Activated CD8-positive, alpha-beta T cell treated with anti-CD3 and anti-CD28 coated beads, Interleukin-2, amount 10 ng/mL, durations not matched to agents 7 days and 5 days (primary cell): ENCODE measurements around the gene CCDC30. TPM values are rescaled to one million over a fixed set of nuclear protein-coding genes. Genes with fewer than 3 reads are reported as not detected.
"Not testable (repeated sequence)": the region's sequence is repeated elsewhere in the genome, so short reads cannot be mapped to it uniquely, and the experiment has no call there.

ENCODE experiments used
- ATAC-seq: fragments of 150-1000 bp; cut with Tn5 transposase; one replicate; pipeline ENCODE4 v1.10.0; 2021; ENCODE audit warnings: moderate library complexity
- CTCF ChIA-PET: fragments of 350-600 bp; sonication (Branson Sonifier 250); formaldehyde crosslinking; loops from one replicate; lab custom pipeline; 2021; ENCODE audit warnings: antibody characterized with exemption; lab: Charles Lee
- POLR2A ChIA-PET: fragments of 350-600 bp; sonication (Branson Sonifier 250); formaldehyde crosslinking; loops from one replicate; lab custom pipeline; 2021; ENCODE audit warnings: antibody characterized with exemption; lab: Charles Lee
- DNase-seq: peaks from one replicate; pipeline ENCODE4 v3.0.0-alpha.2; 2020
- H3K27ac Mint-ChIP-seq: one replicate; pipeline ENCODE4 v1.8.0; 2021; ENCODE audit warnings: mild to moderate bottlenecking, mixed read lengths
- H3K27me3 Mint-ChIP-seq: one replicate; pipeline ENCODE4 v1.8.0; 2021; ENCODE audit warnings: low read depth, mixed read lengths
- H3K36me3 Mint-ChIP-seq: one replicate; pipeline ENCODE4 v1.8.0; 2021; ENCODE audit warnings: low read depth, mixed read lengths
- H3K4me1 Mint-ChIP-seq: one replicate; pipeline ENCODE4 v1.8.0; 2021; ENCODE audit warnings: low read depth, mixed read lengths
- H3K4me3 Mint-ChIP-seq: one replicate; pipeline ENCODE4 v1.8.0; 2021; ENCODE audit warnings: mild to moderate bottlenecking, mixed read lengths
- H3K9me3 Mint-ChIP-seq: one replicate; pipeline ENCODE4 v1.8.0; 2022; ENCODE audit warnings: mixed read lengths; ENCODE audit not compliant: insufficient read depth
- total RNA-seq, 2 experiments: library from RNA; stranded (reverse); gene quantifications; one replicate each; pipeline ENCODE4 v1.2.3, GENCODE V29; 2021

Gene CCDC30
- total RNA-seq, 2 experiments from 2014 or later: 1.7 to 2.2 TPM

GRCh38 chr1:42613803-42614131 is 150.7 kb downstream of the CCDC30 start:
- peaks cover 4% of the 10 kb centered on the region for H3K27me3 Mint-ChIP-seq
- no peak overlapping the region for H3K27ac Mint-ChIP-seq
- no peaks in the 10 kb centered on the region for H3K4me1 Mint-ChIP-seq
- DNase-seq (no peak), ATAC-seq (no peak)
- no peaks in the 10 kb centered on the region for H3K36me3 Mint-ChIP-seq
- H3K4me3 Mint-ChIP-seq: no peak overlapping the region
- ChIA-PET CTCF (no interaction called here), POLR2A (no interaction called here)
- no peaks in the 10 kb centered on the region for H3K9me3 Mint-ChIP-seq

GRCh38 chr1:42618866-42619265 is 155.8 kb downstream of the CCDC30 start:
- no peak overlapping the region for H3K27ac Mint-ChIP-seq
- no peaks in the 10 kb centered on the region for H3K4me1 Mint-ChIP-seq
- ChIA-PET CTCF (no interaction called here), POLR2A (no interaction called here)
- peaks cover 3% of the 10 kb centered on the region for H3K27me3 Mint-ChIP-seq
- no peaks in the 10 kb centered on the region for H3K36me3 Mint-ChIP-seq
- H3K4me3 Mint-ChIP-seq: no peak overlapping the region
- no peak for DNase-seq
- no peak for ATAC-seq
- no peaks in the 10 kb centered on the region for H3K9me3 Mint-ChIP-seq

DNA sequence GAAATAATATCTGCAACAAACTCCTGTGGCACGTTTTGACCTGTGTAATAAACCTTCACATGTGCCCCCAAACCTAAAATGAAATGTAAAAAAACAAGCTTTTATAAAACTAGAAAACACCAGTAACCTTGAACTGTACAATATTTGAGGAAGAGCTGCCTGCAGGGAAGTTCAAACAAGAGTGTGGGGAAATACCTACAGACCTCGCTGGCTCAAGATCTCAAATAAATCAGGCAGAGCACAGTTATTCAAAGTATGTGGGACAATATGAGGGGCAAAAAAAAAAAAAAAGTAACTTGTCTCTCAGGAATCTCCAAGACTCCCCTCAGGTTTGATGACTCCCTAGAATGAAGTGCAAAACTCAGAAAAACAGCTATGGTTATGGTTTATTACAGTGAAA is 157.2 kb downstream of the CCDC30 start:
- no peaks in the 10 kb centered on the region for H3K9me3 Mint-ChIP-seq
- ChIA-PET CTCF (no interaction called here), POLR2A (no interaction called here)
- H3K4me3 Mint-ChIP-seq: no peak overlapping the region
- no peak for ATAC-seq
- H3K27me3 Mint-ChIP-seq: peaks cover 3% of the 10 kb centered on the region
- DNase-seq: no peak
- no peak overlapping the region for H3K27ac Mint-ChIP-seq
- no peaks in the 10 kb centered on the region for H3K4me1 Mint-ChIP-seq
- no peaks in the 10 kb centered on the region for H3K36me3 Mint-ChIP-seq

DNA sequence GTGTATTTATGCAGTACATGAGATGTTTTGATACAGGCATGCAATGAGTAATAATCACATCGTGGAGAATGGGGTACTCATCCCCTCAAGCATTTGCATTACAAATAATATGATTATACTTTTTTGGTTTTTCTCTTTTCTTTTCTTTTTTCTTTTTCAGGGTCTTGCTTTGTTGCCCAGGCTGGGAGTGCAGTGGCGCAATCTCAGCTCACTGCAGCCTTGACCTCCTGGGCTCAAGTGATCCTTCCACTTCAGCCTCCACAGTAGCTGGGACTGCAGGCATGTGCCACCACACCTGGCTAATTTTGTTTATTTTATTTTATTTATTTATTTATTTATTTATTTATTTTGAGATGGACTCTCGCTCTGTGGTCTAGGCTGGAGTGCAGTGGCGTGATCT is 158.1 kb downstream of the CCDC30 start:
- H3K9me3 Mint-ChIP-seq, H3K36me3 Mint-ChIP-seq, DNase-seq, H3K4me1 Mint-ChIP-seq, ATAC-seq, CTCF ChIA-PET, H3K4me3 Mint-ChIP-seq, H3K27ac Mint-ChIP-seq, H3K27me3 Mint-ChIP-seq, POLR2A ChIA-PET: not testable (repeated sequence)

GRCh38 chr1:42627205-42627604 is 164.1 kb downstream of the CCDC30 start:
- H3K4me1 Mint-ChIP-seq, CTCF ChIA-PET, POLR2A ChIA-PET, H3K36me3 Mint-ChIP-seq, DNase-seq, H3K4me3 Mint-ChIP-seq, H3K9me3 Mint-ChIP-seq, H3K27ac Mint-ChIP-seq, ATAC-seq, H3K27me3 Mint-ChIP-seq: not testable (repeated sequence)

- ATAC-seq (no peak), DNase-seq (no peak)
- peaks cover 5% of the 10 kb centered on the region for H3K27me3 Mint-ChIP-seq
- no peaks in the 10 kb centered on the region for H3K9me3 Mint-ChIP-seq
- ChIA-PET CTCF (interaction anchor here (0.7 kb wide), 1 partner anchor 21 kb away, joined by 3 read pairs; no protein-coding TSS in a partner anchor), POLR2A (no interaction called here)
- no peaks in the 10 kb centered on the region for H3K4me1 Mint-ChIP-seq
- H3K36me3 Mint-ChIP-seq: no peaks in the 10 kb centered on the region
- H3K4me3 Mint-ChIP-seq: no peak overlapping the region
- H3K27ac Mint-ChIP-seq: no peak overlapping the region
Measured at GRCh38 chr1:42639116-42639515, 176.0 kb downstream of the CCDC30 start.

DNA sequence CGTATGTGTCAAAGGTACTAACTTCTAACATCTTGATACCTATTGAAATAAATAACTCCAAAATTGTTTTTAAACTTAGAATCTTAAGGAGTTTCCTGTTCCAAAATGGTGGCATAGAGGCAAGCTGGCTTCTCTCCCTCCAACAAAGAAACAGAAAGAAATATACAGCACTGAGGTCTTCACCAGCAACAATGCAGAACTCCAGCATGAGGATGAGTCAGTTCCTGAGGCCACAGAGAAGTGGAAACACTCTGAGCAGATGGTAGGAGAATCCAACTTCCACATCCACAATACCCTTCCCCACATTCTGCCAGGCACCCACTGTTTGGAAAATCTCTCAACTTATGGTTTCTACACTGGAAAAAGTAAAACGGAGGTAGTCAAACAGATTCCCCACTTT is 183.0 kb downstream of the CCDC30 start:
- H3K27me3 Mint-ChIP-seq: peaks cover 3% of the 10 kb centered on the region
- H3K36me3 Mint-ChIP-seq: peaks cover 4% of the 10 kb centered on the region
- no peaks in the 10 kb centered on the region for H3K4me1 Mint-ChIP-seq
- ChIA-PET CTCF (no interaction called here), POLR2A (no interaction called here)
- peaks cover 6% of the 10 kb centered on the region for H3K9me3 Mint-ChIP-seq
- no peak for ATAC-seq
- no peak for DNase-seq
- H3K27ac Mint-ChIP-seq: no peak overlapping the region
- no peak overlapping the region for H3K4me3 Mint-ChIP-seq

GRCh38 chr1:42657201-42657600 is 194.1 kb downstream of the CCDC30 start:
- CTCF ChIA-PET: interaction anchor here (0.9 to 2.2 kb wide), 7 partner anchors 8 to 313 kb away, joined by 3 to 17 read pairs (median 3); partner anchors contain the start of gene YBX1
- POLR2A ChIA-PET: interaction anchor here (1.0 to 2.0 kb wide), 7 partner anchors 18 to 737 kb away, joined by 3 to 41 read pairs (median 6); partner anchors contain the start of genes C1orf50, P3H1 and YBX1
- Mint-ChIP-seq H3K4me3 (peak overlapping the region; percentile 88), H3K27me3 (peaks cover 2% of the 10 kb centered on the region), H3K27ac (peak overlapping the region; percentile 99), H3K36me3 (peaks cover 31% of the 10 kb centered on the region), H3K4me1 (peaks cover 41% of the 10 kb centered on the region), H3K9me3 (no peaks in the 10 kb centered on the region)
- DNase-seq (no peak), ATAC-seq (no peak)

GRCh38 chr1:42657981-42658876 is 195.1 kb downstream of the CCDC30 start, which contains the start of gene PPIH:
PPIH (plus strand) TSS chr1:42658423; CDS start chr1:42658447, 24 bp downstream.
- Mint-ChIP-seq H3K9me3 (no peaks in the 10 kb centered on the region), H3K36me3 (peaks cover 33% of the 10 kb centered on the region), H3K27me3 (no peaks in the 10 kb centered on the region), H3K4me3 (peak within 1 kb of the TSS; percentile 88), H3K4me1 (peaks cover 42% of the 10 kb centered on the region), H3K27ac (peak within 1 kb of the TSS; percentile 99)
- peak; percentile 97 for ATAC-seq
- peak; percentile 97 for DNase-seq
- POLR2A ChIA-PET: interaction anchor here (0.7 to 2.0 kb wide), 11 partner anchors 11 to 738 kb away, joined by 3 to 41 read pairs (median 3); partner anchors contain the start of genes C1orf50, P3H1 and YBX1
- CTCF ChIA-PET: interaction anchor here (0.8 to 2.2 kb wide), 9 partner anchors 7 to 314 kb away, joined by 3 to 17 read pairs (median 3); partner anchors contain the start of genes C1orf50, P3H1 and YBX1

DNA sequence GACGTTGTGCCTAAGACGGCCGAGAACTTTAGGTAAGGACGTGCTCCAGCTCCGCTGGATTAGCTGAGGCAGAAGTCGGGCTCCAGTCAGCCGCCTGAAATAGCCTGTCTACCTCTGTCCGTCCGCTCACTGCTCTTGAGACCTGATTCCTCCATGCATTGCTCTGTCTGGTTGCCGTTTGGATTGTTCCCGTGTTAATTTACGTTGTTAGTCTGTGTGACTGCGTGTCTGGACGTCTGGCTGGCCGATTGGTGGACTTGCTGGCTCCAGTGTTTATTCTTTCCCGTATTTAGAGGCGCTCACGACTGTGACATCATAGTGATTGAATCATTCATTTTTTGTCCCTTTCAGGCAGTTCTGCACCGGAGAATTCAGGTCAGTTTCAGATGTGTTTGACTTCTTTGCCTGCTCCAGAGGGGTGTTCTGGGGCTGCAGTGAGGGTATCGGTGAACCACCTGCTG is 195.8 kb downstream of the CCDC30 start:
- Mint-ChIP-seq H3K36me3 (peaks cover 39% of the 10 kb centered on the region), H3K4me1 (peaks cover 42% of the 10 kb centered on the region), H3K27ac (peak overlapping the region; percentile 99), H3K4me3 (peak overlapping the region; percentile 88), H3K27me3 (no peaks in the 10 kb centered on the region), H3K9me3 (no peaks in the 10 kb centered on the region)
- ATAC-seq (no peak), DNase-seq (no peak)
- CTCF ChIA-PET: interaction anchor here (1.3 to 2.2 kb wide), 3 partner anchors 24 to 108 kb away, joined by 3 to 17 read pairs (median 8); partner anchors contain the start of genes C1orf50, P3H1 and YBX1
- POLR2A ChIA-PET: interaction anchor here (1.2 to 2.0 kb wide), 4 partner anchors 16 to 108 kb away, joined by 3 to 41 read pairs (median 10); partner anchors contain the start of genes C1orf50, P3H1 and YBX1

DNA sequence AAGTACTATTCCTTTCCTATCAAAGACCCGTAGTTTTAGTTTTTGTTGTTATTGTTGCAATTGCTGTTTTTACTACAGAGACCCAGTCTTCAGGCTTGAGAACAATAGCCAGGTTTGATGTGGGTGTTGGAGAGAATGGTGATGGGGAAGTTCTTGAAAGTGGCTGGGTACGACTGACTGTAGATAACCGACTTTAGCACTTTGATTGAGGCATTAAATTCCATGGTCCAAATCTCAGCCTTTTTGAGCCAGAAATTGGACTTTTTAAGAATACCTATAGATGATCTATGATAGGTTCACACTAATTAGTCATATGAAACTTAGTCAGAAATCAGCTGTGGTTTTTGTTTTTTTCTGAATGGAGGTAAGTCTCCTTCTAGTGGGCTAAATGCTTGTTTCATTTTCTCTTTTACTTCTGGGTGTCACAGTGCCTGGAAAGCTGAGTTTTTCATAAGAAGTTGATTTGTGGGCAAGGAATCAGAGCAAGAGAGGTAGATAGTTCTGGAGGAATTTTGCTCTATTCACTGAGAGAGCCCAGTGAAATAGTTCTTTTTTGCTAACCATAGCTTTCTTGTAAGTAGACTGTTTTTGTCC is 197.9 kb downstream of the CCDC30 start:
- DNase-seq (no peak), ATAC-seq (peak; percentile 20)
- H3K27me3 Mint-ChIP-seq: no peaks in the 10 kb centered on the region
- no peaks in the 10 kb centered on the region for H3K9me3 Mint-ChIP-seq
- peak overlapping the region; percentile 79 for H3K27ac Mint-ChIP-seq
- peaks cover 42% of the 10 kb centered on the region for H3K4me1 Mint-ChIP-seq
- H3K36me3 Mint-ChIP-seq: peaks cover 54% of the 10 kb centered on the region
- ChIA-PET CTCF (interaction anchor here (0.9 to 1.7 kb wide), 3 partner anchors 21 to 83 kb away, joined by 4 to 8 read pairs (median 7); partner anchors contain the start of gene YBX1), POLR2A (interaction anchor here (2.3 to 4.1 kb wide), 2 partner anchors 22 to 106 kb away, joined by 11 to 32 read pairs; partner anchors contain the start of genes C1orf50, P3H1 and YBX1)
- H3K4me3 Mint-ChIP-seq: peak overlapping the region; percentile 67
